Calu3 (cell line): ENCODE measurements around the gene ELMO3. TPM values are rescaled to one million over a fixed set of nuclear protein-coding genes. Genes with fewer than 3 reads are reported as not detected.

ENCODE experiments used
- BruUV-seq: library from RNA; stranded (reverse); fragments of 400-500 nt; replicated peaks from 2 replicates; lab custom pipeline; 2021; lab: Mats Ljungman, UMichigan
- CTCF ChIA-PET: fragments of 300-600 bp; sonication (Branson Sonifier 250); formaldehyde crosslinking; loops from one replicate; lab custom pipeline; 2022; ENCODE audit warnings: antibody characterized with exemption; lab: Charles Lee
- DNase-seq: peaks from one replicate; pipeline ENCODE4 v3.0.0; 2022
- H3K27ac Mint-ChIP-seq: one replicate; pipeline ENCODE4 v1.8.0; 2022; ENCODE audit warnings: mixed read lengths; ENCODE audit not compliant: unreplicated experiment
- H3K27me3 Mint-ChIP-seq: one replicate; pipeline ENCODE4 v1.8.0; 2022; ENCODE audit warnings: mixed read lengths; ENCODE audit not compliant: unreplicated experiment
- H3K36me3 Mint-ChIP-seq: one replicate; pipeline ENCODE4 v1.8.0; 2022; ENCODE audit warnings: mild to moderate bottlenecking, moderate library complexity, mixed read lengths; ENCODE audit not compliant: insufficient read depth, unreplicated experiment
- H3K4me1 Mint-ChIP-seq: one replicate; pipeline ENCODE4 v1.8.0; 2022; ENCODE audit warnings: mild to moderate bottlenecking, low read depth, mixed read lengths; ENCODE audit not compliant: unreplicated experiment
- H3K4me3 Mint-ChIP-seq: one replicate; pipeline ENCODE4 v1.8.0; 2022; ENCODE audit warnings: mild to moderate bottlenecking, low read depth, moderate library complexity, mixed read lengths; ENCODE audit not compliant: unreplicated experiment
- H3K9me3 Mint-ChIP-seq: one replicate; pipeline ENCODE4 v1.8.0; 2022; ENCODE audit warnings: low read depth, mixed read lengths; ENCODE audit not compliant: unreplicated experiment
- intact Hi-C: fragments of 100-400 bp; cut with micrococcal nuclease; formaldehyde crosslinking; loops from one replicate; pipeline ENCODE4 v1.10.0; 2022; ENCODE audit not compliant: unreplicated experiment
- total RNA-seq: library from RNA; stranded (reverse); gene quantifications from 2 replicates; pipeline ENCODE4 v1.2.3, GENCODE V29; 2022
- TF ChIP-seq, protein P1 (sequence below): fragments of 200-600 bp; IDR thresholded peaks from one replicate; pipeline ENCODE4 v1.8.0; 2022; ENCODE audit warnings: antibody characterized with exemption; ENCODE audit not compliant: unreplicated experiment

ELMO3 gene
- total RNA-seq, 1 experiment from 2014 or later = 31.9 TPM

DNA sequence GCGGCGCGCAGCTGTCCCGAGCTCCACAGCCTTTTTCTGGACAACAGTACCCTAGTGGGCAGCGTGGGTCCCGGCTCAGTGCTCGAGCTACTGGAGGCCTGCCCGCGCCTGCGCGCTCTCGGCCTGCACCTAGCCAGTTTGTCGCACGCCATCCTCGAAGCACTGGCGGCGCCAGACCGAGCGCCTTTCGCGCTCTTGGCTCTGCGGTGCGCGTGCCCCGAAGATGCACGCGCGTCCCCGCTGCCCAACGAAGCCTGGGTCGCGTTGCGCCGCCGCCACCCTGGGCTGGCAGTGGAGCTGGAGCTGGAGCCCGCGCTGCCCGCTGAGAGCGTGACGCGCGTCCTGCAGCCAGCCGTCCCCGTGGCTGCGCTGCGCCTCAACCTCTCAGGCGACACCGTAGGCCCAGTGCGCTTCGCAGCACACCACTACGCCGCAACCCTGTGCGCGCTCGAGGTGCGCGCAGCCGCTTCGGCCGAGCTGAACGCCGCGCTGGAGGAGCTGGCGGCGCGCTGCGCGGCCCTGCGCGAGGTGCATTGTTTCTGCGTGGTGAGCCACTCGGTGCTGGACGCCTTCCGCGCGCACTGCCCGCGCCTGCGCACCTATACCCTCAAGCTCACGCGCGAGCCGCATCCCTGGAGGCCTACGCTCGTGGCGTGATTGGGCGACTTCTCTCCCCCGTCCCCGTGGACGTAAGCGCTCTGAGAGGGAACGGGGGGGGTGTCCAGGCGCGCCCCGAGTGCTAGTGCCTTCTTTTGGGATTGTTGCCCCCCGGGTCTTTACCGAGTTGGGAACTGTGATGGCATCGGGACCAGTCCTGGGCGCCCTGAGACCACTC lies 35.5 kb upstream of the ELMO3 start:
- no peak for DNase-seq
- no TSS peak for BruUV-seq
- Mint-ChIP-seq H3K27me3 (no peaks in the 10 kb centered on the region), H3K27ac (no peak overlapping the region), H3K9me3 (no peaks in the 10 kb centered on the region), H3K4me1 (peaks cover 5% of the 10 kb centered on the region), H3K4me3 (peak overlapping the region; percentile 28), H3K36me3 (peaks cover 54% of the 10 kb centered on the region)
- CTCF ChIA-PET = interaction anchor here (0.6 kb wide), 1 partner anchor 413 kb away, joined by 8 read pairs; no protein-coding TSS in a partner anchor
- TF ChIP-seq, protein P1, sequence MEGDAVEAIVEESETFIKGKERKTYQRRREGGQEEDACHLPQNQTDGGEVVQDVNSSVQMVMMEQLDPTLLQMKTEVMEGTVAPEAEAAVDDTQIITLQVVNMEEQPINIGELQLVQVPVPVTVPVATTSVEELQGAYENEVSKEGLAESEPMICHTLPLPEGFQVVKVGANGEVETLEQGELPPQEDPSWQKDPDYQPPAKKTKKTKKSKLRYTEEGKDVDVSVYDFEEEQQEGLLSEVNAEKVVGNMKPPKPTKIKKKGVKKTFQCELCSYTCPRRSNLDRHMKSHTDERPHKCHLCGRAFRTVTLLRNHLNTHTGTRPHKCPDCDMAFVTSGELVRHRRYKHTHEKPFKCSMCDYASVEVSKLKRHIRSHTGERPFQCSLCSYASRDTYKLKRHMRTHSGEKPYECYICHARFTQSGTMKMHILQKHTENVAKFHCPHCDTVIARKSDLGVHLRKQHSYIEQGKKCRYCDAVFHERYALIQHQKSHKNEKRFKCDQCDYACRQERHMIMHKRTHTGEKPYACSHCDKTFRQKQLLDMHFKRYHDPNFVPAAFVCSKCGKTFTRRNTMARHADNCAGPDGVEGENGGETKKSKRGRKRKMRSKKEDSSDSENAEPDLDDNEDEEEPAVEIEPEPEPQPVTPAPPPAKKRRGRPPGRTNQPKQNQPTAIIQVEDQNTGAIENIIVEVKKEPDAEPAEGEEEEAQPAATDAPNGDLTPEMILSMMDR = no peak
- intact Hi-C loops = loop anchor here (5.0 kb wide), 1 partner anchor 56 kb away; the partner anchor contains the start of gene PHAF1

DNA sequence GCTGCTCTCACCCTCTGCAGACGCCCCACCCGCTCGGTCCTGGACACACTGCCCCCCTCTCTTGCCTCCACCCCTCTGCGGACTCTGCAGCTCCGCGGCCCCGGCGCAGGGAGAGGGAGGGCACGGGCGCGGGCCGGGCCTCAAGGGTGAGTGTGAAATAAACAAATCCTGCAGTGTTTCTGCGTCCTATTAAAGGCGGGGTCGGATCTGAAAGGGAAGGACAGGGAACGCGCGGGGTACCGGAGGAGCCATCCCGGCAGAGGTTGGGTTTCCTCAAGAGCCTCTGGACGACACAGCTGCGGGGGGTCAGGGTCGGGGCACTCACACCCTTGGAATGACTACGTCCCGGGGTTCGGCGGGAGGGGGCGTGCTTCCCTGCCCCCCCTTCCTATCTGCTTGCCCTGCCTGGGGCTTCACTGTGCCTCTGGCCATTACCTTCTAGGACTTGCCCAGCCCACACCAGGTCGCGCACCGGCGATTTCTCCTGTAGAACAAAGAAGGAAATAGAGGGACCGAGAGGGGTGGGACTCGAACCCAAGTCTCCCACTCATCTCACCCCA lies 34.9 kb upstream of the ELMO3 start:
- H3K27ac Mint-ChIP-seq = no peak overlapping the region
- no peaks in the 10 kb centered on the region for H3K4me1 Mint-ChIP-seq
- peak overlapping the region; percentile 28 for H3K4me3 Mint-ChIP-seq
- TF ChIP-seq, protein P1 = no peak
- intact Hi-C loops = loop anchor here (5.0 kb wide), 1 partner anchor 57 kb away; the partner anchor contains the start of gene PHAF1
- peaks cover 47% of the 10 kb centered on the region for H3K36me3 Mint-ChIP-seq
- DNase-seq = no peak
- CTCF ChIA-PET = no interaction called here
- no TSS peak for BruUV-seq
- H3K27me3 Mint-ChIP-seq = no peaks in the 10 kb centered on the region
- H3K9me3 Mint-ChIP-seq = no peaks in the 10 kb centered on the region

DNA sequence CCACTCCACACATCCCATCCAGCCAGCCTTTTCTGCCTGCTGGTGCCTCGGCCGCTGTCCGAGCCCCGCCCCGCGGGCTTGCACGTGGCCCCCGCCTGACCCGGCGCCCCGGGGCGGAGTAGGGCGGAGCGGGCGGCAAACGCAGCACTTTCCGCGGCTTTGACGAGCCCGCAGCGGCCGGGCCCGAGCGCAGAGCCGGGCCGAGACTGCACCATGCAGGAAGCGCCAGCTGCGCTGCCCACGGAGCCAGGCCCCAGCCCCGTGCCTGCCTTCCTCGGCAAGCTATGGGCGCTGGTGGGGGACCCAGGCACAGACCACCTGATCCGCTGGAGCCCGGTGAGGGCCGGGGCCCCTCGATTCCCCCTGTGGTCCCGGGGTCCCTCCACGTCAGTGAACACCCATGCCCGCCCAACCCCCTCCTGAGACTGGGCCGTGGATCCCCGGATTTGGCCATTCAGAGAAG lies 34.3 kb upstream of the ELMO3 start, which contains the start of gene HSF4:
HSF4 (plus strand) TSS at position 147 of the 463 bp plus-strand sequence; CDS start at position 214, 67 bp downstream.
- CTCF ChIA-PET = no interaction called here
- no peaks in the 10 kb centered on the region for H3K27me3 Mint-ChIP-seq
- peaks cover 43% of the 10 kb centered on the region for H3K36me3 Mint-ChIP-seq
- no peak for DNase-seq
- no peak within 1 kb of the TSS for H3K27ac Mint-ChIP-seq
- H3K4me3 Mint-ChIP-seq = peak within 1 kb of the TSS; percentile 28
- TF ChIP-seq, protein P1 = no peak
- H3K9me3 Mint-ChIP-seq = no peaks in the 10 kb centered on the region
- peaks cover under 1% of the 10 kb centered on the region for H3K4me1 Mint-ChIP-seq
- intact Hi-C loops = loop anchor here (5.0 kb wide), 1 partner anchor 57 kb away; the partner anchor contains the start of gene PHAF1
- no TSS peak for BruUV-seq

GRCh38 chr16:67165121-67166078 lies 33.5 kb upstream of the ELMO3 start:
- intact Hi-C loops = no loop called here
- no peak overlapping the region for H3K4me3 Mint-ChIP-seq
- TF ChIP-seq, protein P1 = no peak
- no peak overlapping the region for H3K27ac Mint-ChIP-seq
- peaks cover 43% of the 10 kb centered on the region for H3K36me3 Mint-ChIP-seq
- no peaks in the 10 kb centered on the region for H3K9me3 Mint-ChIP-seq
- no TSS peak for BruUV-seq
- no peaks in the 10 kb centered on the region for H3K27me3 Mint-ChIP-seq
- no peak for DNase-seq
- CTCF ChIA-PET = interaction anchor here (1.0 kb wide), 1 partner anchor 27 kb away, joined by 5 read pairs; no protein-coding TSS in a partner anchor
- H3K4me1 Mint-ChIP-seq = peaks cover 8% of the 10 kb centered on the region
